Naive thymus-derived CD4-positive, alpha-beta T cell (primary cell): ENCODE measurements around the gene GNAL. TPM values are rescaled to one million over a fixed set of nuclear protein-coding genes. Genes with fewer than 3 reads are reported as not detected.
A peak's percentile ranks its signal among the peaks of the same experiment; 100 is the strongest.

Experiments used
- ATAC-seq: fragments of 150-1000 bp; cut with Tn5 transposase; 2 replicates; pipeline ENCODE4 v1.10.0; 2021; ENCODE audit warnings: mild to moderate bottlenecking, moderate library complexity
- CTCF ChIA-PET: fragments of 350-600 bp; sonication (Branson Sonifier 250); formaldehyde crosslinking; loops from one replicate; lab custom pipeline; 2021; ENCODE audit warnings: antibody characterized with exemption; lab: Charles Lee
- POLR2A ChIA-PET: fragments of 350-600 bp; sonication (Branson Sonifier 250); formaldehyde crosslinking; loops from one replicate; lab custom pipeline; 2021; ENCODE audit warnings: antibody characterized with exemption, inconsistent platforms; lab: Charles Lee
- DNase-seq, 9 donors: peaks; one replicate each; pipeline versions ENCODE4 v3.0.0 to v3.0.0-alpha.2; 2020 to 2022; ENCODE audit warnings: mixed read lengths in 1 of 9
- H3K27ac ChIP-seq: one replicate; pipeline ENCODE4 v1.7.0; 2013; ENCODE audit warnings: mild to moderate bottlenecking, low read depth, low read length, moderate library complexity
- H3K27me3 ChIP-seq, 2 donors: one replicate each; pipeline ENCODE4 v1.7.0; 2013; ENCODE audit warnings: low read length in 2 of 2, mild to moderate bottlenecking in 2 of 2, moderate library complexity in 2 of 2; ENCODE audit not compliant: control insufficient read depth in 2 of 2, insufficient read depth in 2 of 2
- H3K36me3 ChIP-seq, 3 experiments: 1 replicate in 2 of 3; 2 replicates in 1 of 3; pipeline ENCODE4 v1.7.0; 2013; ENCODE audit warnings: low read length in 3 of 3, mild to moderate bottlenecking in 3 of 3, moderate library complexity in 1 of 3; ENCODE audit not compliant: insufficient read depth in 3 of 3, control insufficient read depth in 2 of 3
- H3K4me1 ChIP-seq, 2 donors: one replicate each; pipeline ENCODE4 v1.7.0; 2013; ENCODE audit warnings: low read length in 2 of 2, mild to moderate bottlenecking in 2 of 2, moderate library complexity in 1 of 2; ENCODE audit not compliant: control insufficient read depth in 2 of 2, insufficient read depth in 2 of 2
- H3K4me3 ChIP-seq: 2 replicates; pipeline ENCODE4 v1.7.0; 2013; ENCODE audit warnings: mild to moderate bottlenecking, low read length
- H3K9me3 ChIP-seq, 3 experiments: 1 replicate in 2 of 3; 2 replicates in 1 of 3; pipeline ENCODE4 v1.7.0; 2013; ENCODE audit warnings: low read length in 3 of 3; ENCODE audit not compliant: control insufficient read depth in 2 of 3
- H3K27ac Mint-ChIP-seq, 9 donors: one replicate each; pipeline ENCODE4 v1.8.0; 2020 to 2022; ENCODE audit warnings: mixed read lengths in 9 of 9, mild to moderate bottlenecking in 8 of 9, moderate library complexity in 5 of 9, inconsistent platforms in 2 of 9
- H3K27me3 Mint-ChIP-seq, 5 donors: one replicate each; pipeline ENCODE4 v1.8.0; 2021 to 2022; ENCODE audit warnings: mixed read lengths in 5 of 5, mild to moderate bottlenecking in 1 of 5
- H3K36me3 Mint-ChIP-seq, 5 donors: one replicate each; pipeline ENCODE4 v1.8.0; 2020 to 2022; ENCODE audit warnings: mixed read lengths in 5 of 5, mild to moderate bottlenecking in 3 of 5, inconsistent platforms in 1 of 5
- H3K4me1 Mint-ChIP-seq, 7 donors: one replicate each; pipeline ENCODE4 v1.8.0; 2020 to 2022; ENCODE audit warnings: mixed read lengths in 7 of 7, mild to moderate bottlenecking in 3 of 7, inconsistent platforms in 1 of 7
- H3K4me3 Mint-ChIP-seq, 10 donors: one replicate each; pipeline ENCODE4 v1.8.0; 2020 to 2022; ENCODE audit warnings: mild to moderate bottlenecking in 10 of 10, mixed read lengths in 10 of 10, moderate library complexity in 6 of 10, inconsistent platforms in 2 of 10
- H3K9me3 Mint-ChIP-seq, 11 donors: one replicate each; pipeline ENCODE4 v1.8.0; 2020 to 2022; ENCODE audit warnings: mixed read lengths in 11 of 11, mild to moderate bottlenecking in 4 of 11, inconsistent platforms in 1 of 11, moderate library complexity in 1 of 11
- intact Hi-C, 2 donors: fragments of 100-400 bp; cut with micrococcal nuclease; formaldehyde crosslinking; loops; one replicate each; pipeline ENCODE4 v1.15.1; 2023
- polyA plus RNA-seq, 2 donors: library from polyadenylated mRNA; unstranded; fragments of 300-500 nt; fragmentation: Illumina TruSeq; gene quantifications; one replicate each; pipeline ENCODE4 v1.2.3, GENCODE V29; 2021
- total RNA-seq, 6 experiments: library from RNA in 5 of 6; stranded (reverse) in 5 of 6; gene quantifications; 1 replicate in 5 of 6; 2 replicates in 1 of 6; pipeline ENCODE4 v1.2.3 and lab custom pipeline; 2021 to 2026

The GNAL gene
- total and polyA plus RNA-seq, 7 experiments from 2014 or later, result 0.09 to 1.4 (median 0.67) TPM

GRCh38 chr18:11726556-11726955 is 37.5 kb downstream of the GNAL start:
- Histone ChIP-seq H3K4me1 (no peaks in the 10 kb centered on the region), H3K27me3 (no peaks in the 10 kb centered on the region), H3K36me3 (no peaks in the 10 kb centered on the region), H3K4me3 (no peak overlapping the region), H3K27ac (no peak overlapping the region), H3K9me3 (no peaks in the 10 kb centered on the region)
- no peak for ATAC-seq
- peaks cover 0 to 12% (median 5%) of the 10 kb centered on the region in 5 donors for H3K27me3 Mint-ChIP-seq
- no peak overlapping the region for H3K27ac Mint-ChIP-seq
- no peak overlapping the region for H3K4me3 Mint-ChIP-seq
- intact Hi-C loops, result no loop called here
- H3K36me3 Mint-ChIP-seq, result no peaks in the 10 kb centered on the region
- DNase-seq, result no peak
- peaks cover 0 to 4% (median 0%) of the 10 kb centered on the region in 11 donors for H3K9me3 Mint-ChIP-seq
- POLR2A ChIA-PET, result no interaction called here
- CTCF ChIA-PET, result interaction anchor here (1.1 kb wide), 1 partner anchor 313 kb away, joined by 4 read pairs; no protein-coding TSS in a partner anchor
- no peaks in the 10 kb centered on the region for H3K4me1 Mint-ChIP-seq

DNA sequence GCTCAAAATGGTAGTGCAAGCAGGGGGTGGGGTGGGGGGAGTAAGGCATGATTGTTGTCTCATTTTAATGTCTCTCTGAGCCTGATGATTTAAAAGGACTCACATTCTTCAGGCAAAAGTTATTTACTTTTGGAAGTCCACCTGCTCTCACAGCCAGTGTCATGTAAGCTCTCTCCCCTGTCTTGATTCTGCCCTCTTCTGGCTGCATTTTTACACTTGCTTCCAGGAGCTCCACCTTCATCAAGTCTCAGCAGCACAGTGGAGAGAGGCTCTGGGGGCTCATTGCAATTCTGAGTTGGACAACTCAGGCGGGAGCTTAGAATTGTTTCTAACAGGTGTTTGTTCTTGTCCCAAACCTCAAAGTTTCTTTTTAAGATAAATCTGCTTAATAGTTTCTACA is 39.2 kb downstream of the GNAL start:
- Mint-ChIP-seq H3K4me1 (peaks cover 0 to 5% (median 0%) of the 10 kb centered on the region in 7 donors), H3K9me3 (peaks cover 0 to 4% (median 0%) of the 10 kb centered on the region in 11 donors), H3K27ac (no peak overlapping the region), H3K4me3 (no peak overlapping the region), H3K27me3 (peaks cover 10 to 23% (median 18%) of the 10 kb centered on the region in 5 donors), H3K36me3 (no peaks in the 10 kb centered on the region)
- intact Hi-C loops, result no loop called here
- CTCF ChIA-PET, result no interaction called here
- DNase-seq, result no peak
- H3K9me3 ChIP-seq, result no peaks in the 10 kb centered on the region
- no peaks in the 10 kb centered on the region for H3K4me1 ChIP-seq
- ATAC-seq, result no peak
- peaks cover 0 to 1% of the 10 kb centered on the region in 2 donors for H3K27me3 ChIP-seq
- POLR2A ChIA-PET, result no interaction called here
- H3K36me3 ChIP-seq, result no peaks in the 10 kb centered on the region
- no peak overlapping the region for H3K4me3 ChIP-seq
- H3K27ac ChIP-seq, result no peak overlapping the region

DNA sequence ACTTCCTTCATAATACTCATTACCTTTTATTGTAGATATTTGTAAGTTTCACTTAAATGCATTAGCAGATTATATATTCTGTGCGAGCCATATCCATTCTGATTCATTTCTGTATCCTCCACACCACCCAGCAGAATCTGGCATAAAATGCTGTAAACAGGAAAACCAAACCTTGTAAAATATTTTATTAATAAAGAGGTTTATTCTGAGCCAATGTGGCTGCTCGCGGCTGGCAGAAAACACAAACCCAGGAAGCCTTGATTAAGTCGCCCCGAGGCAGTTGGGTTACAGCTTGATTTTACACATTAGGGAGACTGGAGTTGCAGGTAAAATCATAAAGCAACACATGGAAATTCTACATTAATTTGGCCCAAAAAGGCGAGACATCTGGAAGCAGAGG is 40.5 kb downstream of the GNAL start:
- H3K27ac Mint-ChIP-seq, result no peak overlapping the region
- CTCF ChIA-PET, result no interaction called here

DNA sequence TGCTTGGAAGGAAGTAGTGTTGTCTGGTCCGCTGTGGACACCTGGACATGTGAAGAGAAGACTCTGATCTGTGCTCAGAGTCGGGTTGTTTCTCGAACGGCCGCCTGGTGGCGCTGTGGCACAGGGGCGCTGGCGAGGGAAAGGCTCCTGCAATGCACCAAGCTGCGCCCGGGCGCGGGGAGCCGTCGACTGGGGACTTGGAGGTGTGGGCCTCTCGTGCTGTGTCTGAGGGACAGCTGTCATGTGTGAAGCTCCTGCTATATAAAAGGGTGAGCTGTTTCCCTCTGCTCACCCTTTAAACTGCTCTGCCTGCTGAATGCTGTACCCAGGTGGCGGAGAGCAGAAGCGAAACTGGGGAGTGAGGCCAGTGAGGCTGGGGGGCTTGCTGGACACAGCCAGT is 44.0 kb downstream of the GNAL start:
- POLR2A ChIA-PET, result no interaction called here
- DNase-seq, result peak; percentile 18 to 74 (median 49)

More for the DNA sequence above, 40.5 kb downstream of the GNAL start:
- H3K27ac ChIP-seq, result no peak overlapping the region
- H3K9me3 Mint-ChIP-seq, result peaks cover 0 to 4% (median 0%) of the 10 kb centered on the region in 11 donors
- H3K4me1 ChIP-seq, result no peaks in the 10 kb centered on the region
- H3K36me3 ChIP-seq, result no peaks in the 10 kb centered on the region
- intact Hi-C loops, result no loop called here
- no peaks in the 10 kb centered on the region for H3K36me3 Mint-ChIP-seq
- H3K9me3 ChIP-seq, result no peaks in the 10 kb centered on the region
- no peak overlapping the region for H3K4me3 ChIP-seq
- peaks cover 0 to 5% (median 0%) of the 10 kb centered on the region in 7 donors for H3K4me1 Mint-ChIP-seq
- POLR2A ChIA-PET, result no interaction called here
- no peak for ATAC-seq
- no peak for DNase-seq
- peaks cover 15 to 28% (median 24%) of the 10 kb centered on the region in 5 donors for H3K27me3 Mint-ChIP-seq
- peaks cover 0 to 5% of the 10 kb centered on the region in 2 donors for H3K27me3 ChIP-seq
- H3K4me3 Mint-ChIP-seq, result no peak overlapping the region

GRCh38 chr18:11736656-11737055 is 47.6 kb downstream of the GNAL start:
- no peak for DNase-seq
- POLR2A ChIA-PET, result no interaction called here
- Mint-ChIP-seq H3K9me3 (no peaks in the 10 kb centered on the region), H3K4me3 (no peak overlapping the region), H3K4me1 (peaks cover 0 to 5% (median 0%) of the 10 kb centered on the region in 7 donors), H3K36me3 (no peaks in the 10 kb centered on the region), H3K27me3 (peaks cover 24 to 55% (median 38%) of the 10 kb centered on the region in 5 donors), H3K27ac (no peak overlapping the region)
- Histone ChIP-seq H3K27ac (no peak overlapping the region), H3K27me3 (peaks cover 0 to 5% of the 10 kb centered on the region in 2 donors), H3K36me3 (no peaks in the 10 kb centered on the region), H3K9me3 (no peaks in the 10 kb centered on the region), H3K4me3 (no peak overlapping the region), H3K4me1 (no peaks in the 10 kb centered on the region)
- intact Hi-C loops, result loop anchor here in 1 of 2 donors (10.0 kb wide), 1 partner anchor 198 kb away; no protein-coding TSS in a partner anchor
- CTCF ChIA-PET, result no interaction called here
- no peak for ATAC-seq

More for the DNA sequence above, 44.0 kb downstream of the GNAL start:
- CTCF ChIA-PET, result interaction anchor here (0.6 to 1.7 kb wide), 6 partner anchors 12 to 313 kb away, joined by 3 to 7 read pairs (median 5); no protein-coding TSS in a partner anchor
- Histone ChIP-seq H3K9me3 (no peaks in the 10 kb centered on the region), H3K27ac (no peak overlapping the region), H3K4me1 (no peaks in the 10 kb centered on the region), H3K4me3 (no peak overlapping the region), H3K27me3 (peaks cover 0 to 5% of the 10 kb centered on the region in 2 donors), H3K36me3 (no peaks in the 10 kb centered on the region)
- H3K4me3 Mint-ChIP-seq, result peak overlapping the region in 4 of 10 donors; percentile 14 to 37 (median 26)
- peak; percentile 79 for ATAC-seq
- peaks cover 0 to 5% (median 0%) of the 10 kb centered on the region in 7 donors for H3K4me1 Mint-ChIP-seq
- intact Hi-C loops, result loop anchor here (1.0 to 10.0 kb wide), 7 partner anchors 119 to 306 kb away; partner anchors contain the start of genes CHMP1B (in 1 of the 2) and IMPA2 (in 1 of the 2)
- H3K27me3 Mint-ChIP-seq, result peaks cover 26 to 54% (median 31%) of the 10 kb centered on the region in 5 donors
- H3K36me3 Mint-ChIP-seq, result no peaks in the 10 kb centered on the region
- H3K27ac Mint-ChIP-seq, result no peak overlapping the region
- no peaks in the 10 kb centered on the region for H3K9me3 Mint-ChIP-seq

GRCh38 chr18:11739893-11740292 is 50.8 kb downstream of the GNAL start:
- H3K36me3 ChIP-seq, result no peaks in the 10 kb centered on the region
- ATAC-seq (no peak), DNase-seq (no peak)
- no peaks in the 10 kb centered on the region for H3K9me3 Mint-ChIP-seq
- H3K4me3 Mint-ChIP-seq, result no peak overlapping the region
- H3K4me1 Mint-ChIP-seq, result no peaks in the 10 kb centered on the region
- H3K4me3 ChIP-seq, result no peak overlapping the region
- H3K9me3 ChIP-seq, result no peaks in the 10 kb centered on the region
- peaks cover 22 to 59% (median 25%) of the 10 kb centered on the region in 5 donors for H3K27me3 Mint-ChIP-seq
- POLR2A ChIA-PET, result no interaction called here
- H3K27ac Mint-ChIP-seq, result no peak overlapping the region
- intact Hi-C loops, result loop anchor here (5.0 to 10.0 kb wide), 4 partner anchors 83 to 1768 kb away; no protein-coding TSS in a partner anchor
- H3K27me3 ChIP-seq, result no peaks in the 10 kb centered on the region
- H3K36me3 Mint-ChIP-seq, result no peaks in the 10 kb centered on the region
- CTCF ChIA-PET, result interaction anchor here (0.7 kb wide), 1 partner anchor 72 kb away, joined by 4 read pairs; no protein-coding TSS in a partner anchor
- H3K4me1 ChIP-seq, result no peaks in the 10 kb centered on the region
- no peak overlapping the region for H3K27ac ChIP-seq

DNA sequence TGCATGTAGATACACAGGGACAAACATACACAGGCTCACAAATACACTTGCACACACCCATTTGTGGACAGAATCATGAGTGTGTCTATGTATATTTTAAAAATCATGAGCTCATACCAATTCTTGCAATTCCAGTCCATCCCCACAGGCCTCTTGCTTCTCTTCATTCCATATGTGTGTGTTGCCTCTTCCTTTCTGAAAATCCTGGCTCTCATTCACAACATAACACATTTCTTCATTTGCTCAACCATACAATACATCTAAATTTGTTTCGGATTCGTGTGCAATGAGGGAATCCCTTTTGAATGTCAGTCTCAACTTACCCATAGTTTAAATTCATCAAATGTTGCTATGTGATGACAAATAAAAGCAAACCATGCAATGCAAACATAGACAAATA is 51.4 kb downstream of the GNAL start:
- Mint-ChIP-seq H3K27me3 (peaks cover 20 to 54% (median 25%) of the 10 kb centered on the region in 5 donors), H3K9me3 (no peaks in the 10 kb centered on the region), H3K27ac (no peak overlapping the region), H3K4me1 (no peaks in the 10 kb centered on the region), H3K4me3 (no peak overlapping the region), H3K36me3 (no peaks in the 10 kb centered on the region)
- POLR2A ChIA-PET, result no interaction called here
- intact Hi-C loops, result loop anchor here (5.0 kb wide), 3 partner anchors 83 to 1768 kb away; no protein-coding TSS in a partner anchor
- H3K9me3 ChIP-seq, result no peaks in the 10 kb centered on the region
- CTCF ChIA-PET, result no interaction called here
- H3K4me3 ChIP-seq, result no peak overlapping the region
- H3K36me3 ChIP-seq, result no peaks in the 10 kb centered on the region
- no peaks in the 10 kb centered on the region for H3K4me1 ChIP-seq
- ATAC-seq, result no peak
- H3K27ac ChIP-seq, result no peak overlapping the region
- no peak for DNase-seq
- no peaks in the 10 kb centered on the region for H3K27me3 ChIP-seq
